Prostate gland (tissue), 2 donors: Measurements from ENCODE around the gene TLE6. TPM values are rescaled to one million over a fixed set of nuclear protein-coding genes. Genes with fewer than 3 reads are reported as not detected.
A peak's percentile ranks its signal among the peaks of the same experiment; 100 is the strongest.
"Not testable (repeated sequence)": the region's sequence is repeated elsewhere in the genome, so short reads cannot be mapped to it uniquely, and the experiment has no call there.

Experiments used
- DNase-seq: peaks from one replicate; pipeline ENCODE4 v3.0.0-alpha.2; 2019; ENCODE audit warnings: low spot score
- H3K27ac ChIP-seq, 2 donors: fragments of 200-600 bp; sonication (generic); 2 replicates each; pipeline ENCODE4 v1.5.1; 2017 to 2019
- H3K27me3 ChIP-seq: fragments of 200-600 bp; sonication (generic); replicated peaks from 2 replicates; pipeline ENCODE4 v1.5.1; 2019; ENCODE audit not compliant: insufficient read depth
- H3K36me3 ChIP-seq, 2 donors: fragments of 200-600 bp; sonication (generic); 1 replicate in 1 of 2; 2 replicates in 1 of 2; pipeline versions ENCODE4 v1.5.1 to v1.8.1; 2017 to 2019
- H3K4me1 ChIP-seq: fragments of 200-600 bp; sonication (generic); replicated peaks from 2 replicates; pipeline ENCODE4 v1.5.1; 2019
- H3K4me3 ChIP-seq, 2 donors: fragments of 200-600 bp; sonication (generic); 2 replicates each; pipeline ENCODE4 v1.5.1; 2017 to 2019
- H3K9me3 ChIP-seq: fragments of 200-600 bp; sonication (generic); 2 replicates; pipeline ENCODE4 v1.5.1; 2017
- CTCF ChIP-seq, 4 experiments: fragments of 200-600 bp in 2 of 4; fragments of 450-650 bp in 2 of 4; sonication (generic) in 2 of 4; IDR thresholded peaks; 1 replicate in 3 of 4; 2 replicates in 1 of 4; pipeline ENCODE4 v1.5.1; 2016 to 2019; ENCODE audit warnings: antibody characterized with exemption in 4 of 4, mild to moderate bottlenecking in 2 of 4, moderate library complexity in 2 of 4
- POLR2A ChIP-seq: fragments of 450-650 bp; IDR thresholded peaks from one replicate; pipeline ENCODE4 v1.6.1; 2016; ENCODE audit warnings: antibody characterized with exemption, mild to moderate bottlenecking
- POLR2AphosphoS5 ChIP-seq: sonication (generic); formaldehyde crosslinking; IDR thresholded peaks from one replicate; pipeline ENCODE4 v1.6.1; 2017; ENCODE audit warnings: antibody characterized with exemption
- WGBS: methylation state at CpG from one replicate; pipeline ENCODE4 v1.1.5; 2018; 5-methylcytosine and 5-hydroxymethylcytosine counted together
- intact Hi-C: fragments of 100-400 bp; cut with DNase I; formaldehyde crosslinking; loops from one replicate; pipeline ENCODE4 v1.14.2; 2022
- total RNA-seq, 2 donors: library from RNA; depleted of rRNA; stranded (reverse); fragments of >200 nt; gene quantifications; one replicate each; pipeline ENCODE4 v1.1.0, GENCODE V29; 2016

Gene TLE6
- total RNA-seq, 2 donors from 2014 or later: 5.9 to 9.0 TPM

- Histone ChIP-seq H3K27me3 (no peaks in the 10 kb centered on the region), H3K4me1 (peaks cover 8% of the 10 kb centered on the region), H3K9me3 (no peaks in the 10 kb centered on the region), H3K4me3 (peak overlapping the region; percentile 30 to 44), H3K27ac (peak overlapping the region; percentile 82 to 94), H3K36me3 (no peaks in the 10 kb centered on the region)
- intact Hi-C loops: loop anchor here (10.0 kb wide), 1 partner anchor 251 kb away; the partner anchor contains the start of genes SGTA and THOP1
- peak; percentile 100 for DNase-seq
- under 1% methylated on average over 29 of the region's 29 CpGs for WGBS
- TF ChIP-seq POLR2A (peak; percentile 78), POLR2AphosphoS5 (peak; percentile 98), CTCF (IDR thresholded peaks at IDR 0.05) (peak in 2 of 4 experiments; percentile 21 to 47)
Observed at GRCh38 chr19:3035542-3036118, 58.3 kb downstream of the TLE6 start.

GRCh38 chr19:3036119-3036976 lies 59.0 kb downstream of the TLE6 start:
- intact Hi-C loops: loop anchor here (10.0 kb wide), 1 partner anchor 252 kb away; the partner anchor contains the start of genes SGTA and THOP1
- H3K9me3 ChIP-seq: no peaks in the 10 kb centered on the region
- H3K27ac ChIP-seq: peak overlapping the region; percentile 82 to 94
- peak; percentile 96 for DNase-seq
- H3K27me3 ChIP-seq: no peaks in the 10 kb centered on the region
- WGBS: 2% methylated on average over 38 of the region's 44 CpGs
- peak overlapping the region; percentile 28 to 44 for H3K4me3 ChIP-seq
- H3K36me3 ChIP-seq: no peaks in the 10 kb centered on the region
- TF ChIP-seq CTCF (IDR thresholded peaks at IDR 0.05) (no peak), POLR2AphosphoS5 (peak; percentile 80), POLR2A (peak; percentile 39)
- H3K4me1 ChIP-seq: peaks cover 8% of the 10 kb centered on the region

GRCh38 chr19:3036977-3037544 lies 59.7 kb downstream of the TLE6 start:
- H3K27me3 ChIP-seq, H3K4me1 ChIP-seq, H3K36me3 ChIP-seq, H3K4me3 ChIP-seq, H3K9me3 ChIP-seq, DNase-seq: not testable (repeated sequence)
- 80% methylated on average over 14 of the region's 14 CpGs for WGBS
- peak overlapping the region; percentile 82 to 94 for H3K27ac ChIP-seq
- intact Hi-C loops: loop anchor here (10.0 kb wide), 1 partner anchor 252 kb away; the partner anchor contains the start of genes SGTA and THOP1

- no peaks in the 10 kb centered on the region for H3K9me3 ChIP-seq
- TF ChIP-seq POLR2AphosphoS5 (no peak), CTCF (IDR thresholded peaks at IDR 0.05) (no peak), POLR2A (no peak)
- H3K27ac ChIP-seq: no peak overlapping the region
- H3K36me3 ChIP-seq: no peaks in the 10 kb centered on the region
- no peak for DNase-seq
- intact Hi-C loops: loop anchor here (10.0 kb wide), 1 partner anchor 253 kb away; the partner anchor contains the start of genes SGTA and THOP1
- WGBS: 90% methylated on average over 5 of the region's 5 CpGs
- no peaks in the 10 kb centered on the region for H3K27me3 ChIP-seq
- peaks cover 8% of the 10 kb centered on the region for H3K4me1 ChIP-seq
- no peak overlapping the region for H3K4me3 ChIP-seq
Observed at GRCh38 chr19:3038214-3038613, 60.9 kb downstream of the TLE6 start.

GRCh38 chr19:3039125-3039524 lies 61.8 kb downstream of the TLE6 start:
- TF ChIP-seq POLR2A (no peak), CTCF (IDR thresholded peaks at IDR 0.05) (no peak), POLR2AphosphoS5 (no peak)
- H3K4me3 ChIP-seq: no peak overlapping the region
- no peaks in the 10 kb centered on the region for H3K36me3 ChIP-seq
- peaks cover 8% of the 10 kb centered on the region for H3K4me1 ChIP-seq
- 81% methylated on average over 5 of the region's 5 CpGs for WGBS
- no peaks in the 10 kb centered on the region for H3K9me3 ChIP-seq
- intact Hi-C loops: loop anchor here (10.0 kb wide), 1 partner anchor 254 kb away; the partner anchor contains the start of genes SGTA and THOP1
- no peak for DNase-seq
- no peak overlapping the region for H3K27ac ChIP-seq
- no peaks in the 10 kb centered on the region for H3K27me3 ChIP-seq
